GM23338 (cell line): Measurements from ENCODE around the gene XDH. TPM values are rescaled to one million over a fixed set of nuclear protein-coding genes. Genes with fewer than 3 reads are reported as not detected.

Experiments
- ATAC-seq: fragments of 200-7000 bp; cut with Tn5 transposase; 3 replicates; pipeline ENCODE4 v1.9.1; 2020
- DNase-seq: peaks from one replicate; pipeline ENCODE4 v3.0.0-alpha.2; 2015; ENCODE audit warnings: low spot score
- H2AFZ ChIP-seq: fragments of 200-600 bp; sonication (generic); 2 replicates; pipeline ENCODE4 v1.8.0; 2016; ENCODE audit warnings: antibody characterized with exemption, mild to moderate bottlenecking, moderate library complexity
- H3F3A ChIP-seq: fragments of 200-600 bp; sonication (generic); replicated peaks from 2 replicates; pipeline ENCODE4 v1.8.0; 2017; ENCODE audit warnings: antibody characterized with exemption, mixed run types, low read depth
- H3K27ac ChIP-seq: fragments of 200-600 bp; sonication (generic); 2 replicates; pipeline ENCODE4 v1.6.1; 2016; ENCODE audit warnings: low read depth
- H3K27me3 ChIP-seq: fragments of 200-600 bp; sonication (generic); 2 replicates; pipeline ENCODE4 v1.8.0; 2016; ENCODE audit warnings: mild to moderate bottlenecking, mixed run types, moderate library complexity; ENCODE audit not compliant: insufficient read depth
- H3K36me3 ChIP-seq: fragments of 200-600 bp; sonication (generic); 2 replicates; pipeline ENCODE4 v1.8.0; 2016; ENCODE audit warnings: mild to moderate bottlenecking; ENCODE audit not compliant: insufficient read depth
- H3K4me1 ChIP-seq: fragments of 200-600 bp; sonication (generic); 2 replicates; pipeline ENCODE4 v1.8.0; 2016; ENCODE audit warnings: mild to moderate bottlenecking, moderate library complexity; ENCODE audit not compliant: insufficient read depth
- H3K4me2 ChIP-seq: fragments of 200-600 bp; sonication (generic); 2 replicates; pipeline ENCODE4 v1.7.1; 2017; ENCODE audit warnings: mixed run types
- H3K4me3 ChIP-seq: fragments of 200-600 bp; sonication (generic); 2 replicates; pipeline ENCODE4 v1.6.1; 2016; ENCODE audit warnings: mixed run types
- H3K79me2 ChIP-seq: fragments of 200-600 bp; sonication (generic); replicated peaks from 2 replicates; pipeline ENCODE4 v1.8.0; 2017; ENCODE audit warnings: mild to moderate bottlenecking; ENCODE audit not compliant: insufficient read depth
- H3K9me2 ChIP-seq: fragments of 200-600 bp; sonication (generic); 2 replicates; pipeline ENCODE4 v1.8.0; 2017; ENCODE audit not compliant: insufficient read depth
- H4K20me1 ChIP-seq: fragments of 200-600 bp; sonication (generic); replicated peaks from 2 replicates; pipeline ENCODE4 v1.8.0; 2017; ENCODE audit warnings: mild to moderate bottlenecking; ENCODE audit not compliant: insufficient read depth
- H3K27ac Mint-ChIP-seq: 2 replicates; pipeline ENCODE4 v1.8.0; 2020; ENCODE audit warnings: inconsistent platforms, mild to moderate bottlenecking, moderate library complexity, mixed read lengths
- H3K27me3 Mint-ChIP-seq: 3 replicates; pipeline ENCODE4 v1.8.0; 2022; ENCODE audit warnings: low read depth, mild to moderate bottlenecking, moderate library complexity, mixed read lengths, inconsistent platforms; ENCODE audit not compliant: insufficient read depth, poor library complexity
- H3K36me3 Mint-ChIP-seq: 3 replicates; pipeline ENCODE4 v1.8.0; 2021; ENCODE audit warnings: low read depth, mild to moderate bottlenecking, inconsistent platforms, moderate library complexity, mixed read lengths
- H3K4me1 Mint-ChIP-seq: 3 replicates; pipeline ENCODE4 v1.8.0; 2020; ENCODE audit warnings: mild to moderate bottlenecking, inconsistent platforms, mixed read lengths
- H3K4me3 Mint-ChIP-seq: 3 replicates; pipeline ENCODE4 v1.8.0; 2021; ENCODE audit warnings: moderate library complexity, mild to moderate bottlenecking, inconsistent platforms, mixed read lengths
- H3K9me3 Mint-ChIP-seq: 3 replicates; pipeline ENCODE4 v1.8.0; 2020; ENCODE audit warnings: moderate library complexity, mild to moderate bottlenecking, inconsistent platforms, mixed read lengths
- CREB1 ChIP-seq: fragments of 250-450 bp; sonication (Bioruptor Pico); IDR thresholded peaks from 2 replicates; pipeline ENCODE4 v1.5.0; 2020; ENCODE audit warnings: low read depth, mild to moderate bottlenecking, moderate library complexity
- EZH2 ChIP-seq: fragments of 200-600 bp; sonication (generic); IDR thresholded peaks from one replicate; pipeline ENCODE4 v1.8.0; 2017; ENCODE audit warnings: antibody characterized with exemption, mild to moderate bottlenecking, low read depth; ENCODE audit not compliant: unreplicated experiment
- EZH2phosphoT487 ChIP-seq: fragments of 200-600 bp; sonication (generic); IDR thresholded peaks from one replicate; pipeline ENCODE4 v1.8.1; 2018; ENCODE audit warnings: antibody characterized with exemption; ENCODE audit not compliant: unreplicated experiment
- JUNB ChIP-seq: IDR thresholded peaks from one replicate; pipeline ENCODE4 v1.6.1; 2016; ENCODE audit warnings: antibody characterized with exemption; ENCODE audit not compliant: unreplicated experiment
- NANOG ChIP-seq: IDR thresholded peaks from 2 replicates; pipeline ENCODE4 v1.6.1; 2016; ENCODE audit warnings: antibody characterized with exemption, borderline replicate concordance
- POLR2AphosphoS5 ChIP-seq: IDR thresholded peaks from 2 replicates; pipeline ENCODE4 v1.6.1; 2016; ENCODE audit warnings: antibody characterized with exemption, low read depth
- STAT1 ChIP-seq: IDR thresholded peaks from one replicate; pipeline ENCODE4 v1.6.1; 2016; ENCODE audit warnings: antibody characterized with exemption; ENCODE audit not compliant: unreplicated experiment
- ZNF114 ChIP-seq: fragments of 250-450 bp; sonication (Bioruptor Pico); IDR thresholded peaks from 2 replicates; pipeline ENCODE4 v1.5.0; 2020; ENCODE audit warnings: mild to moderate bottlenecking, moderate library complexity
- ZNF331 ChIP-seq: fragments of 250-450 bp; sonication (Bioruptor Pico); IDR thresholded peaks from 2 replicates; pipeline ENCODE4 v1.5.0; 2020; ENCODE audit warnings: low read depth, mild to moderate bottlenecking, moderate library complexity
- polyA plus RNA-seq: library from polyadenylated mRNA; unstranded; fragments of >200 nt; fragmentation: Nextera tagmentation; extraction: Ambion mirVana; gene quantifications from 2 replicates; pipeline ENCODE4 v1.2.1, GENCODE V29; 2016
- total RNA-seq: library from RNA; depleted of rRNA; stranded (reverse); fragments of >200 nt; shearing (Covaris generic); gene quantifications from 2 replicates; pipeline ENCODE4 v1.2.3, GENCODE V29; 2014
- TF ChIP-seq, protein P1 (sequence below): fragments of 250-450 bp; sonication (Bioruptor Pico); IDR thresholded peaks from 2 replicates; pipeline ENCODE4 v1.5.0; 2020; ENCODE audit warnings: mild to moderate bottlenecking, moderate library complexity
- TF ChIP-seq, protein P2 (sequence below), 2 experiments: fragments of 200-600 bp in 1 of 2; sonication (generic) in 1 of 2; conservative IDR thresholded peaks; 2 replicates each; pipeline versions ENCODE4 v1.5.1 to v1.6.1; 2016 to 2017; ENCODE audit warnings: antibody characterized with exemption in 2 of 2, low read depth in 2 of 2, mild to moderate bottlenecking in 2 of 2, moderate library complexity in 1 of 2
- TF ChIP-seq, protein P3 (sequence below): IDR thresholded peaks from 2 replicates; pipeline ENCODE4 v1.6.1; 2016; ENCODE audit warnings: antibody characterized with exemption

XDH gene
- total and polyA plus RNA-seq, 2 experiments from 2014 or later, result 0.55 to 0.87 TPM

DNA sequence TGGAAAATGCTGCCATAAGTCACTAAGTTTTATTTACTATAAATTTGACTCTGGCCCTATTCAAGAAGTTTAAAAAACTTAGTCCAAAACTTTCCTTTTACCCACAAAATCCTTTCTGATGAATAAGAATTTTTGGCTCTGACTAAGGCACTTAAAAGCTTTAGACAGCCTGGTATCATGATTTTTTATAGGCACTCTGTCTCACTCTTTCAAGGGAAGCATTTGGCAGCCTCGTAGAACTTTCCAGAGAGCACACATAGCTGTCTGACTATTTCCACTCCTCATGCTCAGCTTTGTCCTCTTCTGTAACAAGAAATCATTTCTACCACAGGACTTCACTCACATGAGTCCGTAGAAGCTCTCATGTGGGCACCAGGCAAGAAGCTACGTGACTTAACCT is 32.3 kb upstream of the XDH start:
- no peaks in the 10 kb centered on the region for H3K4me1 ChIP-seq
- no peaks in the 10 kb centered on the region for H3K27me3 Mint-ChIP-seq
- H3K79me2 ChIP-seq, result no peaks in the 10 kb centered on the region
- H3K4me1 Mint-ChIP-seq, result no peaks in the 10 kb centered on the region
- peaks cover 49% of the 10 kb centered on the region for H3K9me3 Mint-ChIP-seq
- 0 out of 2 replicates have a peak, but pooled peaks cover 3% of the 10 kb centered on the region for H4K20me1 ChIP-seq
- H3K9me2 ChIP-seq, result 0 out of 2 replicates have a peak, but pooled peaks cover 5% of the 10 kb centered on the region
- H2AFZ ChIP-seq, result no peak overlapping the region
- no peak for ATAC-seq
- H3K36me3 ChIP-seq, result no peaks in the 10 kb centered on the region
- no peak overlapping the region for H3K27ac Mint-ChIP-seq
- TF ChIP-seq, protein P1, sequence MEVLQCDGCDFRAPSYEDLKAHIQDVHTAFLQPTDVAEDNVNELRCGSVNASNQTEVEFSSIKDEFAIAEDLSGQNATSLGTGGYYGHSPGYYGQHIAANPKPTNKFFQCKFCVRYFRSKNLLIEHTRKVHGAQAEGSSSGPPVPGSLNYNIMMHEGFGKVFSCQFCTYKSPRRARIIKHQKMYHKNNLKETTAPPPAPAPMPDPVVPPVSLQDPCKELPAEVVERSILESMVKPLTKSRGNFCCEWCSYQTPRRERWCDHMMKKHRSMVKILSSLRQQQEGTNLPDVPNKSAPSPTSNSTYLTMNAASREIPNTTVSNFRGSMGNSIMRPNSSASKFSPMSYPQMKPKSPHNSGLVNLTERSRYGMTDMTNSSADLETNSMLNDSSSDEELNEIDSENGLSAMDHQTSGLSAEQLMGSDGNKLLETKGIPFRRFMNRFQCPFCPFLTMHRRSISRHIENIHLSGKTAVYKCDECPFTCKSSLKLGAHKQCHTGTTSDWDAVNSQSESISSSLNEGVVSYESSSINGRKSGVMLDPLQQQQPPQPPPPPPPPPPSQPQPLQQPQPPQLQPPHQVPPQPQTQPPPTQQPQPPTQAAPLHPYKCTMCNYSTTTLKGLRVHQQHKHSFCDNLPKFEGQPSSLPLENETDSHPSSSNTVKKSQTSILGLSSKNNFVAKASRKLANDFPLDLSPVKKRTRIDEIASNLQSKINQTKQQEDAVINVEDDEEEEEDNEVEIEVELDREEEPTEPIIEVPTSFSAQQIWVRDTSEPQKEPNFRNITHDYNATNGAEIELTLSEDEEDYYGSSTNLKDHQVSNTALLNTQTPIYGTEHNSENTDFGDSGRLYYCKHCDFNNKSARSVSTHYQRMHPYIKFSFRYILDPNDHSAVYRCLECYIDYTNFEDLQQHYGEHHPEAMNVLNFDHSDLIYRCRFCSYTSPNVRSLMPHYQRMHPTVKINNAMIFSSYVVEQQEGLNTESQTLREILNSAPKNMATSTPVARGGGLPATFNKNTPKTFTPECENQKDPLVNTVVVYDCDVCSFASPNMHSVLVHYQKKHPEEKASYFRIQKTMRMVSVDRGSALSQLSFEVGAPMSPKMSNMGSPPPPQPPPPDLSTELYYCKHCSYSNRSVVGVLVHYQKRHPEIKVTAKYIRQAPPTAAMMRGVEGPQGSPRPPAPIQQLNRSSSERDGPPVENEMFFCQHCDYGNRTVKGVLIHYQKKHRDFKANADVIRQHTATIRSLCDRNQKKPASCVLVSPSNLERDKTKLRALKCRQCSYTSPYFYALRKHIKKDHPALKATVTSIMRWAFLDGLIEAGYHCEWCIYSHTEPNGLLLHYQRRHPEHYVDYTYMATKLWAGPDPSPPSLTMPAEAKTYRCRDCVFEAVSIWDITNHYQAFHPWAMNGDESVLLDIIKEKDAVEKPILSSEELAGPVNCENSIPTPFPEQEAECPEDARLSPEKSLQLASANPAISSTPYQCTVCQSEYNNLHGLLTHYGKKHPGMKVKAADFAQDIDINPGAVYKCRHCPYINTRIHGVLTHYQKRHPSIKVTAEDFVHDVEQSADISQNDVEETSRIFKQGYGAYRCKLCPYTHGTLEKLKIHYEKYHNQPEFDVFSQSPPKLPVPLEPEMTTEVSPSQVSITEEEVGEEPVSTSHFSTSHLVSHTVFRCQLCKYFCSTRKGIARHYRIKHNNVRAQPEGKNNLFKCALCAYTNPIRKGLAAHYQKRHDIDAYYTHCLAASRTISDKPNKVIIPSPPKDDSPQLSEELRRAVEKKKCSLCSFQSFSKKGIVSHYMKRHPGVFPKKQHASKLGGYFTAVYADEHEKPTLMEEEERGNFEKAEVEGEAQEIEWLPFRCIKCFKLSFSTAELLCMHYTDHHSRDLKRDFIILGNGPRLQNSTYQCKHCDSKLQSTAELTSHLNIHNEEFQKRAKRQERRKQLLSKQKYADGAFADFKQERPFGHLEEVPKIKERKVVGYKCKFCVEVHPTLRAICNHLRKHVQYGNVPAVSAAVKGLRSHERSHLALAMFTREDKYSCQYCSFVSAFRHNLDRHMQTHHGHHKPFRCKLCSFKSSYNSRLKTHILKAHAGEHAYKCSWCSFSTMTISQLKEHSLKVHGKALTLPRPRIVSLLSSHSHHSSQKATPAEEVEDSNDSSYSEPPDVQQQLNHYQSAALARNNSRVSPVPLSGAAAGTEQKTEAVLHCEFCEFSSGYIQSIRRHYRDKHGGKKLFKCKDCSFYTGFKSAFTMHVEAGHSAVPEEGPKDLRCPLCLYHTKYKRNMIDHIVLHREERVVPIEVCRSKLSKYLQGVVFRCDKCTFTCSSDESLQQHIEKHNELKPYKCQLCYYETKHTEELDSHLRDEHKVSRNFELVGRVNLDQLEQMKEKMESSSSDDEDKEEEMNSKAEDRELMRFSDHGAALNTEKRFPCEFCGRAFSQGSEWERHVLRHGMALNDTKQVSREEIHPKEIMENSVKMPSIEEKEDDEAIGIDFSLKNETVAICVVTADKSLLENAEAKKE (CRISPR knock-in tag), result no peak
- no peak for TF ChIP-seq EZH2phosphoT487
- no peak for TF ChIP-seq ZNF331 (CRISPR knock-in tag)
- TF ChIP-seq JUNB, result no peak
- TF ChIP-seq, protein P2, sequence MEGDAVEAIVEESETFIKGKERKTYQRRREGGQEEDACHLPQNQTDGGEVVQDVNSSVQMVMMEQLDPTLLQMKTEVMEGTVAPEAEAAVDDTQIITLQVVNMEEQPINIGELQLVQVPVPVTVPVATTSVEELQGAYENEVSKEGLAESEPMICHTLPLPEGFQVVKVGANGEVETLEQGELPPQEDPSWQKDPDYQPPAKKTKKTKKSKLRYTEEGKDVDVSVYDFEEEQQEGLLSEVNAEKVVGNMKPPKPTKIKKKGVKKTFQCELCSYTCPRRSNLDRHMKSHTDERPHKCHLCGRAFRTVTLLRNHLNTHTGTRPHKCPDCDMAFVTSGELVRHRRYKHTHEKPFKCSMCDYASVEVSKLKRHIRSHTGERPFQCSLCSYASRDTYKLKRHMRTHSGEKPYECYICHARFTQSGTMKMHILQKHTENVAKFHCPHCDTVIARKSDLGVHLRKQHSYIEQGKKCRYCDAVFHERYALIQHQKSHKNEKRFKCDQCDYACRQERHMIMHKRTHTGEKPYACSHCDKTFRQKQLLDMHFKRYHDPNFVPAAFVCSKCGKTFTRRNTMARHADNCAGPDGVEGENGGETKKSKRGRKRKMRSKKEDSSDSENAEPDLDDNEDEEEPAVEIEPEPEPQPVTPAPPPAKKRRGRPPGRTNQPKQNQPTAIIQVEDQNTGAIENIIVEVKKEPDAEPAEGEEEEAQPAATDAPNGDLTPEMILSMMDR (conservative IDR thresholded peaks at IDR 0.05; ENCODE audit: low read depth in 2 of 2), result no peak
- TF ChIP-seq ZNF114 (CRISPR knock-in tag), result no peak
- no peak for TF ChIP-seq NANOG
- TF ChIP-seq CREB1 (CRISPR knock-in tag), result no peak
- TF ChIP-seq, protein P3, sequence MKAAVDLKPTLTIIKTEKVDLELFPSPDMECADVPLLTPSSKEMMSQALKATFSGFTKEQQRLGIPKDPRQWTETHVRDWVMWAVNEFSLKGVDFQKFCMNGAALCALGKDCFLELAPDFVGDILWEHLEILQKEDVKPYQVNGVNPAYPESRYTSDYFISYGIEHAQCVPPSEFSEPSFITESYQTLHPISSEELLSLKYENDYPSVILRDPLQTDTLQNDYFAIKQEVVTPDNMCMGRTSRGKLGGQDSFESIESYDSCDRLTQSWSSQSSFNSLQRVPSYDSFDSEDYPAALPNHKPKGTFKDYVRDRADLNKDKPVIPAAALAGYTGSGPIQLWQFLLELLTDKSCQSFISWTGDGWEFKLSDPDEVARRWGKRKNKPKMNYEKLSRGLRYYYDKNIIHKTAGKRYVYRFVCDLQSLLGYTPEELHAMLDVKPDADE, result no peak
- TF ChIP-seq POLR2AphosphoS5, result no peak
- TF ChIP-seq EZH2, result no peak
- TF ChIP-seq STAT1, result no peak
- H3K4me2 ChIP-seq, result no peak overlapping the region
- H3K27ac ChIP-seq, result no peak overlapping the region
- H3K27me3 ChIP-seq, result no peaks in the 10 kb centered on the region
- H3K36me3 Mint-ChIP-seq, result peaks cover 4% of the 10 kb centered on the region; the same call in 1 of the 3 replicates
- no peak for DNase-seq
- no peak overlapping the region for H3K4me3 ChIP-seq
- no peaks in the 10 kb centered on the region for H3F3A ChIP-seq
- no peak overlapping the region for H3K4me3 Mint-ChIP-seq
